HG03196 (cell line): Measurements from ENCODE around the gene GBX1.

Source experiments
- ATAC-seq: cut with Tn5 transposase; IDR thresholded peaks from one replicate; pipeline ENCODE4 v1.9.1; 2021; ENCODE audit not compliant: unreplicated experiment

The GBX1 gene

GRCh38 chr7:151116603-151117440 is 50.7 kb downstream of the GBX1 start:
- ATAC-seq: no peak

- no peak for ATAC-seq
These were observed 51.6 kb downstream of the GBX1 start for GRCh38 chr7:151115836-151116418.

DNA sequence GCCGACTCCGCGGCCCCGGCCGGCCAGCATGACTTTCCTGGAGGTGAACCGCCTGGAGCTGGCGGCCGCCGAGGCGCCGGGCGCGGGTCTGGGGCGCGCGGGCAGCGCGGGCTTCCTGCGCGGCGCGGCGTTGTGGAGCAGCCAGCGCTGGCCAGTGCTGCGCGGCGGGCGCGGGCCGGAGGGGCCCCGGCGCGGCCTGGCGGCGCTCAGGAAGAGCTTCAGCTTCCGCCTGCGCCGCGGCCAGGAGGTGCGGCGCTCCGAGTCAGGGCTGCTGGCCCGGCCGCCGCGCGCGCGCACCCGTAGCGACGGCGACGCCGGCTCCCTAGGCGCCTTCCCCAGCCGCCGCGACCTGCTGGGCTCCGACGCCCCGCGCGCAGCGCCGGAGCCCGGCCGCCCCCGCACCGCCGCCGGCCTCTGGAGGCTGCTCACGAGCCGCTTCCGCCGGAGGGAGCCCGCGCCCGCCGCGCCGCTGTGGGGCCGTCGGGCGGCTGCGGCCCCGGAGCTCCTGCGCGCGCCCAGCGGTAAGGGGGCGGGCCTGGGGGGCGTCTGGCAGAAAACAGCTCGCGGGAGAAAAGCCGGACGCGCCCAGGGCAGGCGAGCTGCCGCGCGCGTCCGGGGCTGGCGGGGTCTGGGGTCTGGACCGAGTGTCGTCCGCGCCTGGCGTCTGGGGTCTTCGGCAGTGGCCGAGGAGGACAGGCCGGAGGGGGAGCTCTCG is 52.2 kb downstream of the GBX1 start:
- ATAC-seq: no peak

DNA sequence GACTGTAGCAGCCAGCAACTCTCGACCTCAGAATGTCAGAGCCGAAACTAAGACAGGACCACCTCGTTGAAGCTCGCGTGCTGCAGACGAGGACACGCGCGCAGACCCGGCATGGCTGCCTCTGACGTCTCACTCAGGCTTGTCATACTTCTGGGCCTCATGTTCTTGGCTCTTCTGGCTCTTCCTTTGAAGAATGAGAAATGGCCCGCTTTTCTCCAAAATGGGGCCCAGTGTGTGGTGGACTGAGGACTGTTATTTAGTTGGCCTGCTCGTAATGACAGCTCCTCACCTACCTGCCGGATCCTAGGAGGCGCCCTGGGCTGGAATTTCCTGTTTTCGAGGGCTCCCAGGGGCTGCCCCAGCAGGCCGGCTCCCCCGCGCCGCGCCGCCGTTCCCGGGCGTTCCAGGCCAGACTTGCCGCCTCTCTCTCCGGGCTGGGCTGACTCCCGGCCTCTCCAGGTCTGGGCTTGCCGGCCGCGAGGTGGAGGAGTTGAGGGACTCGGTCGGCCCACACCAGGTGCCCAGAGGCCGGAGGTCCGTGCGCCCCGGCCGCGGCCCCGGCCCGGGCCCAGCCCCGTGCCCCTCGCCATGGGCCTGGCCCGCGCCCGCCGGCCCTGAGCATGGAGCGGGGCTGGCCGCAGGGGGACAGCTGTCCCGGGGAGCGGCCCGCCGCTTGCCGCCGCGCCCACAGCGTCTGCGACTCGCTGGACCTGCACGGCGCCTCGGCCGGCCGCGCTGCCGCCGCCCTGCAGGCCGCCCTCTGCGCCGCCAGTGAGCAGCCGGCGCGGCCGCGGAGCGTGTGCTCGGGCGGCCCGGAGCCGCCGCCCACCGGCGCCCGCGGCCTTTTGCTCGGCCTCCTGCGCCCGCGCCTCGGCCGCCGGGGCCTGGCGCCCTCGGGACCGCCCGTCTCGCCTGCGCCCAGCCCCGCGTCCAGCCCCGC is 53.1 kb downstream of the GBX1 start:
- ATAC-seq: no peak

GRCh38 chr7:151113344-151114150 is 53.9 kb downstream of the GBX1 start:
- ATAC-seq: no peak

DNA sequence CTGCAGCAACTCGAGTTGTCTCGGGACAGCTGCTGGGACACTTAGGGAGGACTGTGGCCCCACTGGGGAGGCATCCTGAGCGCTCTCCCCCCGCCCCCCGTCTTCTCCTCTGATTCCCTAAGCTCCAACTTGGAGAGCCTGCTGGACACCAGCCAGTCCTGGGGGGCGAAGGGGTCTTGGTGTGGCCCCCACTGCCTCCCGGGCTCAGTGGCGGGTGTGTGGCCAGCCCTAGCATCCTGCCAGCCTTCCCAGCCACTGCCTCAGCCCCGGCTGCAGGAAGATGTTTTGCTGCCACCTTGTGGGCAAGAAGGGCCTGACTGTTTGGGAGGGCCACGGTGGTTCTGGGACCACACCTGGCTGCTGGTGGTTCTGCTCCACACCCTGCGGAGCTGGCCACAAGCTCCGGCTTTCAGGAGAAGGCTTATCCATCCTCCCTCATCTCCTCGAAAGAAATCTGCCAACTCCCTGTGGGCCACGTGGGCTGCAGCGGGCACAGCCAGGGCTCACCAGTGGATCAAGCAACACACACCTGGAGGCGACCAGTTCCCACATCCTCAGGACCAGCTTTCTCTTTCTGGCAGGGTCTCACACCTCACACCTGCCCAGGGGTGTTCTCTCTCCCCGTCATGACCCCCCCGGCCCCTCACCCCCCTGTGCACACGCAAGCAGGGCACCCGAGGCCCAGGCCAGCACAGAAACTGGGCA is 56.4 kb downstream of the GBX1 start:
- no peak for ATAC-seq

- no peak for ATAC-seq
These were observed 57.1 kb downstream of the GBX1 start for GRCh38 chr7:151110236-151110940.

- no peak for ATAC-seq
These were observed 58.1 kb downstream of the GBX1 start for GRCh38 chr7:151109094-151110048.

DNA sequence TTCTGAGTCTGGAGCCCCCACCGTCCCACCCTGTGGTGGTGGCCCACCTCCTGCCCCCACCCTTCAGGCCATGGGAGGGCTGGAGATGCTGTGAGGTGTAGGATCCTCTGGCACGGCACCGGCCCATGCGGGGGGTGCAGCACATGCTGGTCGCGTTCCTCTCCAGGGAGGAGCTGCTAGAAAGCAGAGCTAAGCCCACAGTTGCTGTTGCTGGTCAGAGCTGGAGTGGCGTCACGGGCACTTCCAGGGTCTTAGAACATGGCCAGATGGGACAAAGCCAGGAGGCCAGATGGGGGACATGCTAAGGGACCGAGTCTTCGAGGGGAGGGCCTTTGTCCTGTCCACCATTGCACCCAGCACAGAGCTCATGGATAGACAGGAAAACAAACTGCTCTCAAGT is 59.6 kb downstream of the GBX1 start:
- no peak for ATAC-seq

- ATAC-seq: no peak
These were observed 62.9 kb downstream of the GBX1 start for GRCh38 chr7:151104411-151105235.

- ATAC-seq: no peak
These were observed 63.5 kb downstream of the GBX1 start for GRCh38 chr7:151103973-151104372.

GRCh38 chr7:151102991-151103390 is 64.5 kb downstream of the GBX1 start:
- no peak for ATAC-seq

DNA sequence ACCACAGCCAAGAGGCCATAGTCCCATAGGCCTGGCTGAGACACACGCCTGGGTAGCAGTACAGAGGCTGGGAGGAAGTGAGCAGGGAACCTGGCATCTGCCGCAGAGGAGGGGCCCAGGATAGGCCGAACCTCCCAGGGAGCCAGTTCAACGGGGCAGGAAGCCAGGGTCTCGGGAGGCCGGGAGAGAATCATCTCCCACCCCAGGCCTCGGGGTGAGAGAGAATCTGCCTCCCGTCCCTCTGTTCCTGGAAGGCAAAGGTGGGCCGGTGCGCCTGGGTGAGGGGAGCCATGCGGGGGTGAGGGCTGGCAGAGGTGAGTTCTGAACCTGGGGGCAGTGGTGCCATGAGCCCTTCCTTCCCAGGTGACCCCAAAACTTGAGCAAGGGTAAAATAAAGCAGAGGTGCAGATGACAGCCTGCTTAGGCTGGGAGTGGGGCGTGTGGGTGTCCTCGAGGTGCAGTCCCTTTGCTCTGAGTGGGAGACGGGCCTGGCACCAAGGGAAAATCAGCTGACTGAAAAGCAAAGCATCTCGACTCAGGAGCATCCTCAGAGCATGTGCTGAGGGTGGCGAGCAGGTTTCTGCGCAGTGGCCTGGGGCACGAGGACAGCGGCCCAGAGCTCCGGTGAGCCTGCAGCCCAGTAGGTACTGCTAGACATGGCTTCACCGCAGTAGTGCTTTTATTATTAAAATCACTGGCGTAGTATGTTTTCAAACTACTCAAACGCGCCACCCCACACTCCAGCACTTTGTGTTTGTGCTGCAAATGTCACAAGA is 65.7 kb downstream of the GBX1 start:
- ATAC-seq: no peak

GRCh38 chr7:151100921-151101320 is 66.6 kb downstream of the GBX1 start:
- no peak for ATAC-seq

DNA sequence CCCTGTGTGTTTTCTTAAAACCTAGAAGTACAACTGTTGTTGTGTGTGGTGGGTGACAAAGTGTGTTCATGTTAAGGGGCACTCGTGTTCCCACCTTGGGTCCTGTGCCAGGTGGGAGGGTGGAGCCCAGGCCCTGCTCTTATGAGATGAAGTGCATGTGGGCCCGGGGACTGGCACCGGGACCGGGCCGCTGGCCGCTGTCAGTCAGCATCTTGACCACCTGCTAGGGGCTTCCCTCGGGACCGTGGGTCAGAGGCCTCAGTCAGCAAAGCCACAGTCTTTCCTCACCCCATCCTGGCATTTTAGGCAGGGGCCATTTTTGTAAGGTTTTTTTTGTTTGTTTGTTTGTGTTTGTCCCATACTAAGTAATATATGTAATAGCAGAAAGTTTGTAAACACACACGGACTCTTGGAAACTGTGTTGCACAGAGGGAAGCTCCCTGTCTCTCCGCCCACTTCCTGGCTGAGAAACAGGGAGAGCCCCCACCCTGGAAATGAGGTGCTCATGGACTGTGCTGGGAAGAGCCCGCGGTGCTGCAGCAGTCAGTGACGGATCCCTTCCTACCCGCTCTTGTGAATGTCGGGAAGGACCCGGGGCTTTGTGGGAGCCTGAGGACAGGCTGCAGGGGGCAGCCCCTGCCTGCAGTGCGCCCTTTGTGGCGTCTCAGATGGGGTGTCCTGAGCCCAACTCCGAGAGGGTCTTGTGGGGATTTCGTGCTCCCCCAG is 67.8 kb downstream of the GBX1 start:
- no peak for ATAC-seq
